Measurements from ENCODE around the gene ZNRD2. TPM values are rescaled to one million over a fixed set of nuclear protein-coding genes. Genes with fewer than 3 reads are reported as not detected.

Gene ZNRD2
- polyA plus RNA-seq, 1 experiment, result 73.3 TPM

DNA sequence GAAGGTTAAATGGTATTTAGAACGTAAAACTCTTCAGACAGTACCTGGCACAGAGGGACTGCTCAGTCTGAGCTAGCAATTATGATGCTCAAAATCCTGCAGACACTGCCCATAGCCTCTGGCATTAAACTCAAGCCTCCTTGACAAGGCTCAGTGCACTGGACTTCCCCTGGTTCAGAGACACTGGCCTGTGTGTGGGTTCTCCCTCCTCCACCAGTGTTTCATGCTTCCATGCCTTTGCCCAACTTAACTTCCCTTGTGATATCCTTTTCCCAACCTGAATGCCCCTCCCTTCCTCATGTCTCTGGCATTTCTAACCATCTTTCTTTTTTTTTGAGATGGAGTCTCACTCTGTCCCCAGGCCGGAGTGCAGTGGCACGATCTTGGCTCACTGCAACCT lies 21.2 kb upstream of the ZNRD2 start:
- ChIA-PET POLR2A (no interaction called here), CTCF (interaction anchor here (1.3 kb wide), 1 partner anchor 44 kb away, joined by 3 read pairs; no protein-coding TSS in a partner anchor)

DNA sequence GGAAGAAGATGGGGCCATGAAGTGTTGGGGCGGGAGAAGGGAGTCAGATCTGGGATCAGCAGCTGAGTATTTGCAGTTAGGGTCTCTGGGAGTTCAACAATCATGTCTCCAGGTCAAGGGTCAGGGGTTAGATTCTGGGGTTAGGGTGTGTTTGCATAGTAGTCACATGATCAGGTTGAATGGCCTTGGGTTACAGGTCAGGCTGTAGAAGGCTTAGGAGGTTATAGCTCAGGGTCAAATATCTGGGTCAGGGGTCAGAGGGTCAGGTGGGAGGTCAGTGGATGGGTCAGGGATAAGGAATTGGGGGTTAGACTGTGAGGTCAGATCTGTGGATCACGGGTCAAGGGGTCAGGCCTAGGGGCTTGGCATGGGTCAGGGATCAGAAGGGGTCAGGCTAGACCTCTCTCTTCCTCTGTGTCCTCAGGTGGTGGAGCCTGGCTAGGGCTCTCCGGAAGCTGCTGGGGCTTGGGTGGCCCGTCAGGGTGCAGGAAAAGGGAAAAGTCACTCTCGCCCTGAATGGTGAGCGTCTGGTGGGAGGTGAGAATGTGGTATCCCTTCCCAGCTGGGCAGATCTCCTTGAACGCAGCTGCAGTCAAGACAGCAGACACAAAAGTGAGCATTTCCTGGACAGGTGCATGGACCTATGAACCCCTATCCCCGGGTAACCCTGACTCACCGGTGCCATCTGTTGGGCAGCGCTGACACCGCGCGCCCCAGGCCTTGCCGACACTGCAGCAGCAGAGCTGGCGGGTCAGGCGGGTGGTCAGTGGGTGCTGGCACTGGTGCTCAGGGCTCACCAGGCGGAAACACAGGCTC lies 18.5 kb upstream of the ZNRD2 start:
- ChIA-PET CTCF (interaction anchor here (0.7 to 3.4 kb wide), 7 partner anchors 10 to 34 kb away, joined by 3 to 25 read pairs (median 3); partner anchors contain the start of genes FAM89B, SCYL1 and ZNRD2), POLR2A (no interaction called here)
- H3K27me3 ChIP-seq (ENCODE audit: control insufficient read depth, insufficient read depth, low read length), result no peaks in the 10 kb centered on the region
- DNase-seq (ENCODE audit: low read depth), result no peak
- no peak overlapping the region for H3K4me3 ChIP-seq (ENCODE audit: low read depth, low read length)
- TF ChIP-seq, protein P1, sequence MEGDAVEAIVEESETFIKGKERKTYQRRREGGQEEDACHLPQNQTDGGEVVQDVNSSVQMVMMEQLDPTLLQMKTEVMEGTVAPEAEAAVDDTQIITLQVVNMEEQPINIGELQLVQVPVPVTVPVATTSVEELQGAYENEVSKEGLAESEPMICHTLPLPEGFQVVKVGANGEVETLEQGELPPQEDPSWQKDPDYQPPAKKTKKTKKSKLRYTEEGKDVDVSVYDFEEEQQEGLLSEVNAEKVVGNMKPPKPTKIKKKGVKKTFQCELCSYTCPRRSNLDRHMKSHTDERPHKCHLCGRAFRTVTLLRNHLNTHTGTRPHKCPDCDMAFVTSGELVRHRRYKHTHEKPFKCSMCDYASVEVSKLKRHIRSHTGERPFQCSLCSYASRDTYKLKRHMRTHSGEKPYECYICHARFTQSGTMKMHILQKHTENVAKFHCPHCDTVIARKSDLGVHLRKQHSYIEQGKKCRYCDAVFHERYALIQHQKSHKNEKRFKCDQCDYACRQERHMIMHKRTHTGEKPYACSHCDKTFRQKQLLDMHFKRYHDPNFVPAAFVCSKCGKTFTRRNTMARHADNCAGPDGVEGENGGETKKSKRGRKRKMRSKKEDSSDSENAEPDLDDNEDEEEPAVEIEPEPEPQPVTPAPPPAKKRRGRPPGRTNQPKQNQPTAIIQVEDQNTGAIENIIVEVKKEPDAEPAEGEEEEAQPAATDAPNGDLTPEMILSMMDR (IDR thresholded peaks at IDR 0.05; ENCODE audit: insufficient read depth, low read depth, low read length), result peak; percentile 53
- H3K36me3 ChIP-seq (ENCODE audit: control insufficient read depth, insufficient read depth, low read length), result peaks cover 47% of the 10 kb centered on the region

More for the DNA sequence above, 21.2 kb upstream of the ZNRD2 start:
- no peak for DNase-seq (ENCODE audit: low read depth)
- TF ChIP-seq, protein P1 (IDR thresholded peaks at IDR 0.05; ENCODE audit: insufficient read depth, low read depth, low read length), result no peak
- Histone ChIP-seq H3K4me3 (ENCODE audit: low read depth, low read length) (no peak overlapping the region), H3K27me3 (ENCODE audit: control insufficient read depth, insufficient read depth, low read length) (no peaks in the 10 kb centered on the region), H3K36me3 (ENCODE audit: control insufficient read depth, insufficient read depth, low read length) (peaks cover 64% of the 10 kb centered on the region)

DNA sequence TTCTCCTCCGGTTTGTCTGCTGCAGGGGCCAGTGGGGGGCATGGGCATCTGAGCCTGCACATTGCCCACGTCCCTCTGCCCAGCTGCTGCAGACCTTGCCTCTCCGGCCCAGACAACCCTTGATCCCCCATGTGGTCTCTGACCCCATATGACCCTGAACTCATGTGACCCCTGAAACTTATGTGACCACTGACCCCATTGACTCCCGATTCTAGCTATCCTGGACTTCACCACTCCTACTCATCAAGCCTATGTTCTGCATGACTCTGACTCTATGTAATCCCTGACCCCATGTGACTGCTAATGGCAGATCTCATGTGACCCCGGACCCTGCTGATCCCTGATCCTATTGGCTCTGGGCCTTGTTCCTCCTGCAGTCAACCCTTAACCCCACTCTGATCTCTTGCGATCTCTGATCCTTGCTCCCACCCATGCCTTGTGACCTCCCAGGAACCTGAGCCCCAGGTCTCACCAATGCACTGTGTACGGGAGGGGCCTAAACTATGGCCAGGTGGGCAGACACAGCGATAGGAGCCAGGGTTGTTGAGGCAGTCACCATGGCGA lies 17.8 kb upstream of the ZNRD2 start:
- Histone ChIP-seq H3K36me3 (ENCODE audit: control insufficient read depth, insufficient read depth, low read length) (peaks cover 43% of the 10 kb centered on the region), H3K4me3 (ENCODE audit: low read depth, low read length) (no peak overlapping the region), H3K27me3 (ENCODE audit: control insufficient read depth, insufficient read depth, low read length) (no peaks in the 10 kb centered on the region)
- ChIA-PET CTCF (interaction anchor here (0.7 to 3.4 kb wide), 4 partner anchors 11 to 33 kb away, joined by 3 to 25 read pairs (median 4); partner anchors contain the start of gene ZNRD2), POLR2A (no interaction called here)
- no peak for DNase-seq (ENCODE audit: low read depth)
- TF ChIP-seq, protein P1 (IDR thresholded peaks at IDR 0.05; ENCODE audit: insufficient read depth, low read depth, low read length), result no peak

DNA sequence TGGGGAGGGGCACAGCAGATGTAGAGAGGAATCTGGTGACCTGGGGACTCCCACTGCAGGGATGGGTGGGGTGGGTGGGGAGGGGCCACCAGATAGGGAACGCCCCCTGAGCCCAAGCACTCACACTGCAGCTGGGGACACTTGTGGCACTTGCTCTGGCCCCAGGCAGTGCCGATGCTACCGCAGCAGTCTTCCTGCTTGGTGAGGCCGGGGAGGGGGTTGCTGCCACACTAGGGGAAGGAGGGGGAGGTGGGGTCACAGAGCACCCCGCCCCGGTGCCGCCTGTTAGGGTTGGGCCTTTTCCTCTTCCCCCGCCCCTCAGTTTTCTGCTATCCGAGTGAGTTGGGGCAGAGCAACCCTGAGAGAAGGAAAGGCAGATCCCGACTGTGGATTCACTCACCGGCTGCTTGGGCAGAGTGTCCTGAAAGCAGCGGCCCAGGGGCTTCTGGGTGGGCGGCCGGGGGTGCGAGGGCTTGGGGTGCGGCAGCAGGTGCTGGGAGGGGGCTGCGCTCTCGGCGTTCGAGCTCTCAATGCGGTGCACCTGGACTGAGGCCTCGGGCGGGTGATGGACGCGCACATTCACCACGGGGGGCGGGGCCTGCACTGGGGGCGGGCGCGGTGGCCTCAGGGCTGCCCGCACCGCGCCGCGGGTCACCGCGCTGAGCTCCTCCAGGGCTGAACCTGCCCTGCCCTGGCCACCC lies 16.8 kb upstream of the ZNRD2 start:
- POLR2A ChIA-PET, result no interaction called here

More for the DNA sequence above, 16.8 kb upstream of the ZNRD2 start:
- no peaks in the 10 kb centered on the region for H3K27me3 ChIP-seq (ENCODE audit: control insufficient read depth, insufficient read depth, low read length)
- TF ChIP-seq, protein P1 (IDR thresholded peaks at IDR 0.05; ENCODE audit: insufficient read depth, low read depth, low read length), result no peak
- peaks cover 37% of the 10 kb centered on the region for H3K36me3 ChIP-seq (ENCODE audit: control insufficient read depth, insufficient read depth, low read length)
- CTCF ChIA-PET, result interaction anchor here (0.5 to 3.4 kb wide), 2 partner anchors 12 to 173 kb away, joined by 3 to 25 read pairs; no protein-coding TSS in a partner anchor
- DNase-seq (ENCODE audit: low read depth), result no peak
- no peak overlapping the region for H3K4me3 ChIP-seq (ENCODE audit: low read depth, low read length)

All from BJ (cell line).